GM19438 (cell line): ENCODE data around the gene EIF3C.
"Not testable (repeated sequence)": the region's sequence is repeated elsewhere in the genome, so short reads cannot be mapped to it uniquely, and the experiment has no call there.

Experiments used
- ATAC-seq: cut with Tn5 transposase; IDR thresholded peaks from one replicate; pipeline ENCODE4 v1.9.1; 2021; ENCODE audit warnings: low read depth; ENCODE audit not compliant: unreplicated experiment

The EIF3C gene, protein sequence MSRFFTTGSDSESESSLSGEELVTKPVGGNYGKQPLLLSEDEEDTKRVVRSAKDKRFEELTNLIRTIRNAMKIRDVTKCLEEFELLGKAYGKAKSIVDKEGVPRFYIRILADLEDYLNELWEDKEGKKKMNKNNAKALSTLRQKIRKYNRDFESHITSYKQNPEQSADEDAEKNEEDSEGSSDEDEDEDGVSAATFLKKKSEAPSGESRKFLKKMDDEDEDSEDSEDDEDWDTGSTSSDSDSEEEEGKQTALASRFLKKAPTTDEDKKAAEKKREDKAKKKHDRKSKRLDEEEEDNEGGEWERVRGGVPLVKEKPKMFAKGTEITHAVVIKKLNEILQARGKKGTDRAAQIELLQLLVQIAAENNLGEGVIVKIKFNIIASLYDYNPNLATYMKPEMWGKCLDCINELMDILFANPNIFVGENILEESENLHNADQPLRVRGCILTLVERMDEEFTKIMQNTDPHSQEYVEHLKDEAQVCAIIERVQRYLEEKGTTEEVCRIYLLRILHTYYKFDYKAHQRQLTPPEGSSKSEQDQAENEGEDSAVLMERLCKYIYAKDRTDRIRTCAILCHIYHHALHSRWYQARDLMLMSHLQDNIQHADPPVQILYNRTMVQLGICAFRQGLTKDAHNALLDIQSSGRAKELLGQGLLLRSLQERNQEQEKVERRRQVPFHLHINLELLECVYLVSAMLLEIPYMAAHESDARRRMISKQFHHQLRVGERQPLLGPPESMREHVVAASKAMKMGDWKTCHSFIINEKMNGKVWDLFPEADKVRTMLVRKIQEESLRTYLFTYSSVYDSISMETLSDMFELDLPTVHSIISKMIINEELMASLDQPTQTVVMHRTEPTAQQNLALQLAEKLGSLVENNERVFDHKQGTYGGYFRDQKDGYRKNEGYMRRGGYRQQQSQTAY

DNA sequence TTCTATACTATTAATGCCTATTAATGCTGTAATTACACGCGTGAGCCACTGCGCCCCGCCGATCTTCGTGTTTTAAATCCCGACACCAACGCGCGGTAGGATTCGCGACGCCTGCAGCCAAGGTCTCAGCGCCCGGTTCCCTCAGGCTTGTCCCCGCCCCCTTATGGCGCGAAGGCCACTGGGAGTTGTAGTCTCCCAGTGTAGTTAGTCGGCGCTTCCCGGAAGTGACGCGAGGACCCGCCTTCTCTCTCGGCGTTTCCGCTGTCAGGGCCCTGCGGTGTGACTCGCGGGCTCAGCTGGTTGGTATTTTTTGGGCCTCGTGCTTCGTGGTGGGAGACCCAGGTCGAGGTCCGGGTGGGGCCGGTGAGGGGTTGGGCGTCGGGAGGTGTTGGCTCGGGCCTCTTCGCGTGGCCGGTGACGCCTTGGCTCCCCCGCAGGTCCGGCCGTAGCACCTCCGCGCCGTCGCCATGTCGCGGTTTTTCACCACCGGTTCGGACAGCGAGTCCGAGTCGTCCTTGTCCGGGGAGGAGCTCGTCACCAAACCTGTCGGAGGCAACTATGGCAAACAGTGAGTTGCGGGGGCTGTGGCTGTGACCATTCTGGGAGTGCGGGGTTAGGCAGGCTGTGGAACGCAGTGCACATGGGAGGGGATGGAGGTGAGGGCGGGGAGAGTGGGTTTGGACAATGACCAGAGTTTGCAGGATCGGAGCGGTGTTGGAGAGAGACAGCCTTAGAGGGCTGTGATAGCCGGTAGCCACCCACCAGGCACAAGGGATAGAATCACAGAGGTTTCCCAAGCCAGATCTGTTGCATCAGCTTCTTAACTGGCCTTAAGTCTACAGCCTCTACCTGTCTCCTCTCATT is at the start of gene EIF3C:
EIF3C (plus strand) TSS at position 245 of the 864 bp plus-strand sequence; CDS start at position 468, 223 bp downstream.
- ATAC-seq = peak; percentile 97

DNA sequence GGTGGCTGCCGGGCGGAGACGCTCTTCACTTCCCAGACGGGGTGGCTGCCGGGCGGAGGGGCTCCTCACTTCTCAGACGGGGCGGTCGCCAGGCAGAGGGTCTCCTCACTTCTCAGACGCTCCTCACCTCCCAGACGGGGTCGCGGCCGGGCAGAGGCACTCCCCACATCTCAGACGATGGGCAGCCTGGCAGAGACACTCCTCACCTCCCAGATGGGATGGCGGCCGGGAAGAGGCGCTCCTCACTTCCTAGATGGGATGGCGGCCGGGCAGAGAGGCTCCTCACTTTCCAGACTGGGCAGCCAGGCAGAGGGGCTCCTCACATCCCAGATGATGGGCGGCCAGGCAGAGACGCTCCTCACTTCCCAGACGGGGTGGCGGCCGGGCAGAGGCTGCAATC is 45.0 kb upstream of the EIF3C start:
- not testable (repeated sequence) for ATAC-seq

DNA sequence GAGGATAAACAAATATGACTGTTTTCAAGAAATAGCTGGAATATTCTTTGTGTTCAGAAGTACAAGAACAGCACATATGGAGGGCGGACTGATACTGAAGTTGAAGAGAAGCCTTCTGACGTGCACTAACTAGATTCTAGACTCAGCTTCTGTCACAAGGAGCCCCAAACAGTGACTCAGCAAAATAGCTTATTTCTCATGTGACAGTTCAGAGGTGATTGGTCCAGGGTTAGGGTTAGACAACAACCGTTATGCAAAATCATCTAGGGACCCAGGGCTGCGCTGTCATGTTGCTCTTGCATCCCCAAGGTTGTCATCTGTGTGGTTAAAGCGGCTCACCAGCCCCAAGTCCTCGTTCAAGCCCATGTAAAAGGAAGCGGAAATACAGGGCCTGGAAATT is 43.8 kb upstream of the EIF3C start:
- ATAC-seq = not testable (repeated sequence)

DNA sequence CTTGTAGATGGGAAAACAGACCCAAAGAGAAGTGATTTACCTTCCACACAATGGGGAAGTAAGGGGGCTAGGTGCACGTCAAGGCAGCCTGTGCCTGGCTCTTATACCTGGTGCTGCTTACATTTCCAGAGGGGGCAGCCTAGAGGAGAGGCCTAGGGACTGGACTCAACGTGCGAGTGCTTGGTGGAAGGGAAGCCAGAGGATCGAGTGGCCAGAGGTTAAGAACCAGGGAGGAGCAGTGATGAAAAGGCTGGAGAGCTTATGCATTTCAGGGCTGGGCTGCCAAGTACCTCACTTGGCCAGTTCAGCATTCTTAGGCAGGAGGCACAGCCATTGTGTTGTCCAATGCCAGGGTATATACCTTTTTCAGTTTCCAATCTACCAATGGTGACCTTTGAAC is 43.1 kb upstream of the EIF3C start:
- not testable (repeated sequence) for ATAC-seq

DNA sequence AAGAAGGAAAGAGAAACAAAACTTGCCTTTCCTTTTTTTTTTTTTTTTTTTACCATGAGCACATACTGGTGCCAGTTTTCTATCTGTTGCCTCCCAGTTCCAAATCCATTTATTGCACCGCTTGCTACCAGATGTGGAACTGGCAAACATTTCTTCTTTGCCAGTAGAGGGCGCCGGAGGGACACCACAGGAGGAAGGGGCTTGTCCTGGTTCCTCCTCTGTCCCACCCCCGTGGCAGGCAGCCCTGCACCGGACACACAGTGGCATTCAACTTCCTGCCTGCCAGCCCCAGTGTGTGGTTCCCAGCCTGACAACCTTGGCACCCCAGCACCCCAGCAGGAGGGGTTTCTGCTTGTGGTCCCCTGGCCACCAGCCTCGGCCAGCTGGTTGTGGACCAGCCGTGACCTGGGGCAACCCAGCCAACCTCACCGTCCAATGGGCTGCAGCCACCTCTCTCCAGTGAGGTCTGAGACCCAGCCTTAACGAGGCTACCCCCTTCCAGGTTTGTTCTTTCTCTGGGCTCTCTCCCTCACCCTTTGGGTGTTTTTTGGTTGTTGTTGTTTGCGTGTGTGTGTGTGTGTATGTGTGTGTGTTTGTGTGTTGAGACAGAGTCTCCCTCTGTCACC is 22.8 kb upstream of the EIF3C start:
- ATAC-seq = not testable (repeated sequence)

DNA sequence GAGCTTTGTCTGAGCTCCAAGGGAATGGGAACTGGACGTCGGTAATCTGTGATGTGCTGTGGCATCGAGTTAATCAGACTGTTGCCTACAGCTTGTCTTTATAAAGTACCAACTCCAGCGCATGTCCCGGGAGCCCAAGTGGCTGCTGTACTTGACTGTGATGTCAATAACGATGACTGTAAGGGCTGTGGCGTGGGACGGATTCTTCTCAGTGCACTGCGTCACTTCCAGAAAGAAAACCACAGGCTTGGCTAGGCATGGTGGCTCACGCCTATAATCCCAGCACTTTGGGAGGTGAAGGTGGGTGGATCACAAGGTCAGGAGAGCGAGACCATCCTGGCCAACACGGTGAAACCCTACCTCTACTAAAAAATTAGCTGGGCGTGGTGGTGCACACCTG is 21.8 kb upstream of the EIF3C start:
- not testable (repeated sequence) for ATAC-seq

DNA sequence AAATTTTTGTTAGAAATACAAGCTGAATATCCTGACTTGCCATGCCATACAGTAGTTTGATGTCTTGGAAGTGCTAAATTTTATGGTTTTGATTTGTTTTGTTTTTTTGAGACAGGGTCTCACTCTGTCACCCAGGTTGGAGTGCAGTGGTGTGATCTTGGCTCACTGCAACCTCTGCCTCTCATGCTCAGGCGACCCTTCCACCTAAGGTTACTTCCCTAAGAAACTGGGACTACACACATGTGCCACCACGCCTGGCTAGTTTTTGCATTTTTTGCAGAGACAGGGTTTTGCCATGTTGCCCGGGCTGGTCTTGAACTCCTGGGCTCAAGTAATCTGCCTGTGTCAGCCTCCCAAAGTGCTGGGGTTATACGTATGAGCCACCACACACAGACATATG is 19.5 kb upstream of the EIF3C start:
- not testable (repeated sequence) for ATAC-seq

DNA sequence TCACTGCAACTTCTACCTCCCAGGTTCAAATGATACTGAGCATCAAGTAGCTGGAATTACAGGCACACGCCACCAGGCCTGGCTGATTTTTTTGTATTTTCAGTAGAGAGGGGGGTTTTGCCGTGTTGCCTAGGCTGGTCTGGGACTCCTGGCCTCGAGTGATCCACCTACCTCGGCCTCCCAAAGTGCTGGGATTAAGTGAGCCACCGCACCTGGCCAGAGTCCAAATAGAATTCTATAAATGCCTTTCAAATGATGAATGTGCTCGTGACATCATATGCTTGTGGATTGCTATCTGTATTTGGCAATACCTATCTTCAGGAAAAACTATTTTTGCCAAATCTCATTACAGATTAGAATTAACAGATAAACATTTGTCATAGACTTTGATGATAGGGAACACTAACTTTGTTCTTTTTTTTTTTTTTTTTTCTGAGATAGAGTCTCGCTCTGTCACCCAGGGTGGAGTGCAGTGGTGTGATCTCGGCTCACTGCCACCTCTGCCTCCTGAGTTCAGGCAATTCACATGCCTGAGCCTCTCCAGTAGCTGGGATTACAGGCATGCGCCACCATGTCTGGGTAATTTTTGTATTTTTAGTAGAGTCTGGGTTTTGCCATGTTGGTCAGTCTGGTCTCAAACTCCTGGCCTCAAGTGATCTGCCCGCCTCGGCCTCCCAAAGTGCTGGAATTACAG is 17.9 kb upstream of the EIF3C start:
- not testable (repeated sequence) for ATAC-seq

DNA sequence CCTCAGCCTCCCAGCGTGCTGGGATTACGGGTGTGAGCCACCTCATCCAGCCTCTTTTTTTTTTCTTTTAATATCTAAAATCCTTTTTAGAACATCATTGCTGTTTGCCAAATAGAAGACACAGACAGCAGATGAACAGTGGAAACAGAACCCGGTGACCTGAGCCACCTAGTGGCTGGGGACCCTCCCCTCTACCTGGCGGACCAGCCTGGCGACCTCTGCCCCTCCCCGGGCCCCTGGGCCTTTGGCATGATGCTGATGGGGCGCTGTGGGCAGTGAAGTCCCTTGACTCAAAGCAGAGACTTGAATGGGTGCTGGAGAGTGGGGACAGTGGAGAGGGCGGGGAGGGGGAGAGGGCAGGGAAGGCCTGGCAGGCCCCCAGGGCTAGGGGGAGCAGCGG is 11.5 kb upstream of the EIF3C start:
- not testable (repeated sequence) for ATAC-seq

DNA sequence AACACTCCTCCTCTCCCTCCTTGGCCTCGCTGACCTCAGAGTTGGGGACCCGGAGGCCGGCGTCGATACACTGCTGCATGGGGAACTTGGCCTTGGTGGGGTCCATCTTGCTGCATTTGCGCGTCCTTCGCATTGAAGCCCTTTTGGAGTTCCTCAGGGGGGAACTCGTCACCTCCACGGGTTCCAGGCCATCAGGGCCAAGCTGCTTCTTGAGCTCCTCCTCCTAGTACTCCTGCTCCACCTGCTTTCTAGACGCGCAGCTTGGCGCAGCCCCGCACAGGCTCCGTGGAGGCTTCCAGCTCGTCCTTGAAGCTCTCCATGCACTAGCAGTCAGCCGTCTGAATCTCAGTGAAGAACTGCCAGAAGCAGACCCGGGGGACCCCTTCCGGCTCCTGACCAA is 10.9 kb upstream of the EIF3C start:
- not testable (repeated sequence) for ATAC-seq

DNA sequence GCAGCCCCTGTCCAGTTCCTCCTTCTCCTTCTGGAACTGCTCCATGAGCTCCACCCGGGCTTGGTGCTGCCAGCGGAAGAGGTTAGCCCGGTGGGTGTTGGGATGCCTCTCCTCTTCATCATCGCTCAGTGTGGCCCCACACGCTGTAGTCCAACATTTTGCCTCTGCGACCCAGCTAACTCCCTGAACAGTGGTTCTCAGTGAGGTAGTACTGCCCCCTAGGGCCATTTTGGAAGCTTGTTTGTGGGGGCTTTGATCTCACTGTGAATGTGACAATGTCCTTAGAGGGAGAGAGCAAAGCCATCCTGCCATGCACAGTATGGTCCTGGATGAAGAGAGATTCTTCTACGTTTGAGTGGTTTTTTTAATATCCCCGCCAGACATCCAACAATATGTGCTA is 9.9 kb upstream of the EIF3C start:
- ATAC-seq = not testable (repeated sequence)

DNA sequence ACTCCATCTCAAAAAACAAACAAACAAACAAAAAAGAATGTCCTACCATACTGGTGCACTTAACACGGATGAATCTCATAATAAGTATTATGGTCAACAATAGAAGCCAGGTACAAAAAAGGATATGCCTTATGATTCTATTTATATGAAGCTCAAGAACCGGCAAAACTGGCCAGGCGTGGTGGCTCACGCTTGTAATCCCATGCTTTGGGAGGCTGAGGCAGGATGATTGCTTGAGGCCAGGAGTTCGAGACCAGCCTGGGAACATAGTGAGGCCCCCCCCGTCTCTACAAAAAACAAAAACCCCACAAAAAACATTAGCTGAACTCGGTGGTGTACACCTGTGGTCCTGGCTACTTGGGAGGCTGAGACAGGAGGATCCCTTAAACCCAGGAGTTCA is 7.0 kb upstream of the EIF3C start:
- ATAC-seq = not testable (repeated sequence)

DNA sequence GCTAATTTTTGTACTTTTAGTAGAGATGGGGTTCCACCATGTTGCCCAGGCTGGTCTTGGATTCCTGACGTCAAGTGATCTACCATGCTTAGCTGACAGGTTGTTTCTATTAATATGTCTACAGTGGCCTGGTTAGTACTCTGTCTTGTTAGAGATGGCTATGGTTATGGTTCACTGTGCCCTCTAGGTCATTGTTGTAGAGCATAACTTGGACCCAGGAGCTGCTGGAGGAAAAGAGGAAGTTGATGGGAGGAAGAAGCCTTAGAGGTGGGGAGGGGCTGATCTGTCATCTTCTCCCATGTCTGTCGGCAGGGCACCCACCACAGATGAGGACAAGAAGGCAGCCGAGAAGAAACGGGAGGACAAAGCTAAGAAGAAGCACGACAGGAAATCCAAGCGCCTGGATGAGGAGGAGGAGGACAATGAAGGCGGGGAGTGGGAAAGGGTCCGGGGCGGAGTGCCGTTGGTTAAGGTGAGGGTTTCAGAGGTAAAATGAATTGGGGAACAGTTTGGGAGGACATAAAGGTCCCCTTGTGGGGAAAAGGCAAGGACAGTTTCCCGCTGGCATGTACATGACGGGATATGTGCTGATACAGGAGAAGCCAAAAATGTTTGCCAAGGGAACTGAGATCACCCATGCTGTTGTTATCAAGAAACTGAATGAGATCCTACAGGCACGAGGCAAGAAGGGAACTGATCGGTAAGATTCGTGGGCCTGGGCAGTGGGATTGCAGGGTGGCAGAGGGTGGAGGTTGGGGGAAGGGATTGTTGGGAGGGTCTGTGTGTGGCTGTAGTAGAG is 11.8 kb downstream of the EIF3C start:
- ATAC-seq = not testable (repeated sequence)

DNA sequence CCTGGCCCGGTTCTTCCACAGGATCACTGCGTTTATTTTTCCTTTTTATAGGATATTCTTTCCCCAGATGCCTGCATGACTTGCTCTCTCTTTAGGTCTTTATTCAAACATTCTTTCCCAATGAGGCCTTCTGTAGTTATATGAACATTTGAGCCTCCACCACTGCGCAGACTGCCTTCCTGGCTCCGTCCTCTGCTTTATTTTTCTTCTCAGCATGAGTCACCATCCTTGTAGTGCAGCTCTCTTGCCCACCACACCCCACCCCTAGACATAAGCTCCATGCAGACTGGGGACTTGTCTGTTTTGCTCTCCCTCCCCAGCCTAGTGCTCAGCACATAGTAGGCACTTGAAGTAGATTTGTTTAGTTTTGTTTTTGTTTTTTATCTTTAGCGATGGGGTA is 20.0 kb downstream of the EIF3C start:
- ATAC-seq = not testable (repeated sequence)

DNA sequence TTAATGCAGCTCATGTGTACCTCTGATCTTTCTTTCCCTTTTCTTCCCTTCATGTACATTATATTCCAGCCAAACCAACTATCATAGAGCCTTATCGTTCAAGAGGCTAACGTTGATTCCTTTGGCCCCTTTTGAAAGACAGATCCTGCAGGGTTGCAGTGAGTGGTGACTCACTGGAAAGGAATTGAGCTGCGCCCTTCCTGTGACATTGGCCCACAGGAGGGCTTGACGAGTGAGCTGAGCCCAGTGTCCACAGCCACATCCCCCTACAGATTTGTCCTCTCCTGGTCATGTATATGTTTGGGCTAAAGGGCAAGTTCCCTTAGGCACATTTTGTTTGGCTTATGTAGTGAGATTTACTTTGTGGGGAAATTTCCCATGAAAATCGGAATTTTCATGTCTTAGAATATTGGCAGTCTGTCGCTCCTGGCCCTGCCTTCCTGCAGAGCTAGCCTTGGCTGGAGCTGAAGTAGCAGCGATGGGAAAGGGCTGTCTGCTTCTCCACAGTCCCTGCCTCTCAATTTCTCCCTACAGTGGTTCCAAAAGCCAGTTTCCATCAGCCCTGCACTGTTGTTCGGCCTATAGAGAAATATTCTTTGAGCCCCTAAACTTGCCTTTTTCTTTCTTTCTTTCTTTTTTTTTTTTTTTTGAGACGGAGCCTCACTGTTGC is 21.3 kb downstream of the EIF3C start:
- ATAC-seq = not testable (repeated sequence)

DNA sequence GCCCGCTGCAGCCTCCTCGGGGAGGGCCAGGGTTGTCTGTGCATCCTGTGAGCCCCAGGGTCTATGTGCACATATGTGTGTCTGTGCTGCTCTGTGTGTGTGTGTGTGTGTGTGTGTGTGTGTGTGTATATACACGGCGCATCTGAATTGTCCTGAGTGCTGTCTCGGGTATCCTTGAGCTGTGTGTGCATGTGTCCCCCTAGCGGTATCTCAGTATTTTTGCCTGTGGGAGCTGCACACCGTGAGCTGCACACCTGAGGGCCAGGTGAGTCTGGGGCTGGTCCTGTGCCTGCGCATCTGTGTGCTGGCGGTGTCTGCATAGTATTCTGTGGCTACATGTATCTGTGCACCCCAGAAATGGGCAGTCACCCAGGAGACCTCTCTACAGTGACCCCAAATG is 28.5 kb downstream of the EIF3C start:
- not testable (repeated sequence) for ATAC-seq

DNA sequence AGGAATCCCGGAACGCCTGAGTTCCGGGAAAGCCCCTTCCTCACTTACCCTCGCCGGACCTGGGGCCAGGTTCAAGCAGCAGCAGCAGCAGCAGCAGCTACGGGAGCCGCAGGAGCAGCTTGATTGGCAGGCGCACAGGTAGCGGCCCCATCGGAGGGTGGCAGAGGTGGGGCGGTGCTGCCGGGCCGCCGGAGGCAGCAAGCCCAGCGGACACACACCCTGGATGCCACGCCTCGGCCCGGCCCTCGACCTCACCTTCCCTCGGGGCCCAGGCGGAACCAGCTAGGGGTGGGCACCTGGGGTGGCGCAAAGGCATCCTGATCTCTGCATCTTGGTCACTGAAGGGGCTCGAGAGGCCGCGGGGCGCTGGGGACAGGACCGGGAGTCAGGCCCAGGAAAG is 29.4 kb downstream of the EIF3C start:
- not testable (repeated sequence) for ATAC-seq

DNA sequence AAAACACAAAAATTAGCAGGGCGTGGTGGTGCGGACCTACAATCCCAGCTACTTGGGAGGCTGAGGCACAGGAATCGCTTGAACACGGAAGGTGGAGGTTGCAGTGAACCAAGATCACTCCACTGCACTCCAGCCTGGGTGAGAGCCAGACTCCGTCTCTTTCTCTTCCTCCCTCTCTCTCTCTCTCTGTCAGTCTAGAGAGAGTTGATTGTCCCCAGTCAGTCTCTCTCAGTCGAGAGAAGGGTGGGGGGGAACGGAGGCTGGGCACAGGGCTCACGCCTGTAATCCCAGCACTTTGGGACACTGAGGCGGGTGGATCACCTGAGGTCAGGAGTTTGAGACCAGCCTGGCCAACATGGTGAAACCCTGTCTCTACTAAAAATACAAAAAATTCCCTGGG is 30.0 kb downstream of the EIF3C start:
- not testable (repeated sequence) for ATAC-seq
